ENCODE measurements around the gene KIAA1958. TPM values are rescaled to one million over a fixed set of nuclear protein-coding genes. Genes with fewer than 3 reads are reported as not detected.

The KIAA1958 gene
- total RNA-seq, 4 donors from 2014 or later = 4.6 to 22.0 (median 9.2) TPM

- no peaks in the 10 kb centered on the region for H3K27me3 ChIP-seq
- H3K9me3 ChIP-seq = no peaks in the 10 kb centered on the region
- intact Hi-C loops (cut with DNase I; ENCODE audit: low total_unique reads) = no loop called here
- no peaks in the 10 kb centered on the region for H3K4me1 ChIP-seq
- no peak overlapping the region for H3K27ac ChIP-seq
- peaks cover 0 to 4% of the 10 kb centered on the region in 2 donors for H3K36me3 ChIP-seq
- no peak overlapping the region for H3K4me3 ChIP-seq
- no peak for TF ChIP-seq POLR2A (IDR thresholded peaks at IDR 0.05)
- no peak for TF ChIP-seq CTCF (IDR thresholded peaks at IDR 0.05)
- DNase-seq = no peak
Measured at GRCh38 chr9:112654282-112654681, 167.7 kb downstream of the KIAA1958 start.

GRCh38 chr9:112655668-112656067 lies 169.0 kb downstream of the KIAA1958 start:
- no peaks in the 10 kb centered on the region for H3K4me1 ChIP-seq
- H3K27ac ChIP-seq = no peak overlapping the region
- intact Hi-C loops (cut with DNase I; ENCODE audit: low total_unique reads) = no loop called here
- no peak overlapping the region for H3K4me3 ChIP-seq
- H3K27me3 ChIP-seq = no peaks in the 10 kb centered on the region
- H3K9me3 ChIP-seq = no peaks in the 10 kb centered on the region
- DNase-seq = no peak
- TF ChIP-seq POLR2A (IDR thresholded peaks at IDR 0.05) = no peak
- no peak for TF ChIP-seq CTCF (IDR thresholded peaks at IDR 0.05)
- no peaks in the 10 kb centered on the region for H3K36me3 ChIP-seq

GRCh38 chr9:112659906-112660305 lies 173.3 kb downstream of the KIAA1958 start:
- DNase-seq = no peak
- intact Hi-C loops (cut with DNase I; ENCODE audit: low total_unique reads) = no loop called here
- Histone ChIP-seq H3K4me1 (no peaks in the 10 kb centered on the region), H3K27ac (no peak overlapping the region), H3K4me3 (no peak overlapping the region), H3K27me3 (no peaks in the 10 kb centered on the region), H3K9me3 (no peaks in the 10 kb centered on the region), H3K36me3 (no peaks in the 10 kb centered on the region)
- no peak for TF ChIP-seq CTCF (IDR thresholded peaks at IDR 0.05)

- Histone ChIP-seq H3K4me1 (no peaks in the 10 kb centered on the region), H3K27ac (no peak overlapping the region), H3K27me3 (no peaks in the 10 kb centered on the region), H3K9me3 (no peaks in the 10 kb centered on the region), H3K36me3 (no peaks in the 10 kb centered on the region), H3K4me3 (no peak overlapping the region)
- no peak for TF ChIP-seq POLR2A (IDR thresholded peaks at IDR 0.05)
- TF ChIP-seq CTCF (IDR thresholded peaks at IDR 0.05) = no peak
- DNase-seq = no peak
- intact Hi-C loops (cut with DNase I; ENCODE audit: low total_unique reads) = no loop called here
Measured at GRCh38 chr9:112663681-112664080, 177.1 kb downstream of the KIAA1958 start.

GRCh38 chr9:112664531-112664930 lies 177.9 kb downstream of the KIAA1958 start:
- H3K9me3 ChIP-seq = no peaks in the 10 kb centered on the region
- no peaks in the 10 kb centered on the region for H3K36me3 ChIP-seq
- H3K27me3 ChIP-seq = no peaks in the 10 kb centered on the region
- no peak for DNase-seq
- no peak overlapping the region for H3K27ac ChIP-seq
- TF ChIP-seq POLR2A (IDR thresholded peaks at IDR 0.05) = no peak
- no peak for TF ChIP-seq CTCF (IDR thresholded peaks at IDR 0.05)
- H3K4me1 ChIP-seq = no peaks in the 10 kb centered on the region
- H3K4me3 ChIP-seq = no peak overlapping the region
- intact Hi-C loops (cut with DNase I; ENCODE audit: low total_unique reads) = no loop called here
